HG03520 (cell line): ENCODE results near the gene GPM6B.

Experiments
- ATAC-seq: cut with Tn5 transposase; IDR thresholded peaks from one replicate; pipeline ENCODE4 v1.9.1; 2021; ENCODE audit warnings: mild to moderate bottlenecking, moderate library complexity; ENCODE audit not compliant: unreplicated experiment

Gene GPM6B

DNA sequence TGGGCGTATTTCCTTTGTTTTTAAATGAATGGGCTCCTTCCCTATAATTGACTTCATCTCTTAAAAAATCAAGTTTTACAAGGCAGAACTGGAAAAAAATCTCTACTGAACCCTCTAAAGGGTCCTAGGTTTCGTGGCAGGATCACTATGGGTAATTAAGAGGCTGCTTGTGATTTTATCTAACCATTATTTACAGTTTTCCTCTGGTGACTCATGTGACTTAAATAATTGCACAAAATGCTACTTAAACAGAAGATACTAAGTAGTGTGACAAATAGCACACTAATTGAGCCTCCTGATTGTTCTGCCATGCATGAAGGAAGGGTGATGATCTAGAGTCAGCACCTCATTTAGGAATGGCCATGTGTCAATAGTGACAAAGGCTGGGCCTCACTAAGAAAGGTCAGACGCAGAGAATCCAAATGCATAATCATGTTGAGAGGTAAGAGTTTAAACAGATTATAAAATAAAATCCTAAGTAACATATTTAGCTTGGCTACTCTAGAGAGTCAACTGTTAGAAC, 46.8 kb downstream of the GPM6B start:
- ATAC-seq = no peak

- no peak for ATAC-seq
Observed at GRCh38 chrX:13768939-13769338, 48.0 kb downstream of the GPM6B start.

DNA sequence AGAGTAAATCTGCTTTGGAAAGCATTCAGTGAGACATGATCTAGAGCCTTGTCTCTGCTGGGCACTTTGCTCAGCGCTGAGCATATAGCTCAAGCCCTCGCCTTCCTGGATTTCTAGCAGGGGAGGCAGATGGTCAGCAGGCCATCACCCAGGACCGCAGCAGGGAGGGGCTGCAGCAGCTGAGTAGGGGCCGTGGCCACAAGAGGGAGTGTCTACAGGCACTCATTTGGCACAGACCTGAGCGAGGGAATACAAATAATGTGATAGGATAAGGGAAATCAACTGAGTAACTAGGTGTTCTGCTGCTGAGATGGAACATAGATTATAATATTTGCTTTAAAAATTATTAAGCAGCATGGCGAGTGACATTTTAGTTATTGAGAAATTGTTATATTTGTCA, 52.1 kb downstream of the GPM6B start:
- no peak for ATAC-seq

- no peak for ATAC-seq
Observed at GRCh38 chrX:13764281-13764680, 52.6 kb downstream of the GPM6B start.

DNA sequence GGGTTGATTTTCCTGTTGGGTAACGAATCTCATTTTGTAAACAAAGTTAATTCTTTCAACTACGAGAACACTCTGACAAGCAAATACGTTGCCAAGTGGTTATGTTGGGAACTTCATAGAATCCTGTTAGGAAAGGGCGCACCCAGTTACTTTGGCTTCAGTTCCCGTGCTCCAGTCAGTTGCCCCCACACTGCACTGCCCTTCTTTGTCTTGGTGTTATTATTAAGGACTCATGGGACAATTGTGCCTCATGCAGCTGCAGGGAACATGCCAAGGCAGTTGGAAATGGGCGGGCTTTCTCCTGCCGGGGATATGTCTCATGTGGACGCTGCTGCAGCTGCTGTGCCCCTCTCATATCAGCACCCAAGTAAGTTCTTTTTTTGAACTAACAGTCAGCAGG, 53.4 kb downstream of the GPM6B start:
- no peak for ATAC-seq

- peak; percentile 68 for ATAC-seq
Observed at GRCh38 chrX:13761606-13762414, 55.1 kb downstream of the GPM6B start.

- no peak for ATAC-seq
Observed at GRCh38 chrX:13760426-13760825, 56.5 kb downstream of the GPM6B start.

GRCh38 chrX:13759152-13759718, 57.7 kb downstream of the GPM6B start:
- ATAC-seq = peak; percentile 58

- no peak for ATAC-seq
Observed at GRCh38 chrX:13756381-13756780, 60.5 kb downstream of the GPM6B start.

GRCh38 chrX:13755254-13755653, 61.6 kb downstream of the GPM6B start:
- no peak for ATAC-seq

GRCh38 chrX:13754765-13755164, 62.1 kb downstream of the GPM6B start:
- ATAC-seq = no peak

GRCh38 chrX:13752646-13753045, 64.2 kb downstream of the GPM6B start:
- peak; percentile 57 for ATAC-seq

DNA sequence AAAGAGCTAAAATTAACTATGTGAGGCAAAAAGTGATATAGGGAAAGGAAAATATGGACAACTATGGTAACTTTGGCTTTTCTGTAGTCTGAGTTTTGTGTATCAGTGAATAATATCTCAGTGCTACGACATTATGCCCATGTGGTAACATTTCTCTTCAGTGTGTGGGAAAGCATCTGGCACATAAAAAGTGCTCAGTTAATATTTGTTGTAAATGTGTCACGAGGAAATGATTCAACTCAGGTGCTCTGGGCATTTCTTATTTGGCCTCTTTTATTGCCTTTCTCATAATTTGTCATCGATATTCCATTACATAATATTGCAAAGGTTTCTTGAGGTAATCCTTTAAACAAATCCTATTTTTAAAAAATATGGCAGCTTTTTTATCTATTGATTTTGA, 64.8 kb downstream of the GPM6B start:
- no peak for ATAC-seq

- ATAC-seq = peak; percentile 43
Observed at GRCh38 chrX:13750812-13751211, 66.1 kb downstream of the GPM6B start.

GRCh38 chrX:13750204-13750603, 66.7 kb downstream of the GPM6B start:
- peak; percentile 44 for ATAC-seq

DNA sequence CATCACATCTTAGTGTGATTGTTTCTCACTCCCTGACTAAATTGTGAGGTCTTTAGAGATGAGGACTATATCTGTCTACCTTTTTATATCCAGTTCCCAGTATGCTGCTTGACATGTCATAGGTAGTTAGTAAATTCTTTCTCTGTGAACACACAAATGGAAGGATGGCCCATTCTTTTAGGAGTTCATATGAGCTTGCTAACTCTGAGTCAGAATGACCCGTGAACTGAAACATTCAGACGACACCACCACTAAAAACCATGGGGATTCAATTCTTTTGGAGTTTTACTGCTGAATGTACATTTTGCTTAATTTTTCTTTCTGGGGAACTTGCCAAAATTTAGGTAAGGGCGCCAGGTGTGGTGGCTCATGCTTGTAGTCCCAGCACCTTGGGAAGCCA, 68.4 kb downstream of the GPM6B start:
- no peak for ATAC-seq

- no peak for ATAC-seq
Observed at GRCh38 chrX:13747836-13748235, 69.1 kb downstream of the GPM6B start.

GRCh38 chrX:13742397-13743176, 74.3 kb downstream of the GPM6B start:
- ATAC-seq = peak; percentile 86

GRCh38 chrX:13741695-13742094, 75.2 kb downstream of the GPM6B start:
- no peak for ATAC-seq

DNA sequence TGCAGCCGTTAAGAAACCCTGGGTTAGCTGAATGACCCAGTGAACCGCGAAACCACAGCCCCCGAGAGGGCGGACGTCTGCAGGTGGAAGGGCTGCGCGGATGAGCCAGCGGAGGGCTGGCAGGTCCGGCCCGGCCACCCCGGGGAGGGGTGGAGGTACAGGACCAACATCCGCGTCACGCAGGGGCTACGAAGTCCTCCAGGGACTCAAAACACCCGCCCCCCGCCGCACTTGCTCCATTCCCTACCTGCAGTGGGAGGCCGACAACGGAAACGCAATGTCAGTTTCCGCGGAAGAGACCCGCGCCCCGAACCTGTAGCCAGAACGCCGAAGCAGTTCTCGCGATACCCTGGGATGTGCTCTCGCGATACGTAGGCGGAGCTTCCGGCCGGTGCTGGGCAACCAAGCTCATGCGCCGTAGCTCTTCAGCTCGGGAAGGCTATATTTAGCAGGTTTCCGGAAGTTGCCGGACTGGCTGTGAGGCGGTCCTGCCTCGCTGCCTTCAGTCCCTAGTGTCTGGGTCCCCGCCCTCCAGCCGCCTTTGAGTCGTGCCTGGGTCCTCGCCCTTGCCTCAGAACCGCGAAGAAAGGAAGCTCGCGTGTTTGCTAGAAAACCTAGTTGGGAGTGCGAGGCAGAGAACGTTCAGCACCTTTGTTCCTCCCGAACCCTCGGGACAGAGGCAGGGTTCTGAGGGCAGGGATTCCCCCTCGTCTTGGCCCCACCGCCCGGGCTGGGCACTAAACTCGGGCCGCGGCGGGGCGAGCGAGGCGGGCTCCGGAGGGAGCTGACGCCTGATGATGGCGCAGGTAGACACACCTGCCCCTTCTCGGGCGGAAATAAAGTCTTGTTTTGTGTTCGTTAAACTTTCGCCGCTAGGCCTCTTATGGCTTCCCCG, 82.4 kb downstream of the GPM6B start, which contains the start of the genes OFD1 and TRAPPC2:
Gene OFD1 (plus strand): TSS at position 471 of the 895 bp plus-strand sequence. CDS start 324 bp downstream, at position 795.
Gene TRAPPC2 (minus strand): TSS at position 343 of the 895 bp plus-strand sequence. CDS start 14,657 bp downstream, outside the sequence.
- peak; percentile 90 for ATAC-seq
